HG02623 (cell line): ENCODE data around the gene RGL3.
"Not testable (repeated sequence)": the region's sequence is repeated elsewhere in the genome, so short reads cannot be mapped to it uniquely, and the experiment has no call there.

Source experiments
- ATAC-seq: cut with Tn5 transposase; IDR thresholded peaks from one replicate; pipeline ENCODE4 v1.9.1; 2021; ENCODE audit warnings: moderate library complexity; ENCODE audit not compliant: unreplicated experiment

Gene RGL3

GRCh38 chr19:11450570-11451326, 31.6 kb upstream of the RGL3 start:
- ATAC-seq, result no peak

GRCh38 chr19:11448923-11449554, 29.9 kb upstream of the RGL3 start:
- ATAC-seq, result no peak

GRCh38 chr19:11448410-11448809, 29.3 kb upstream of the RGL3 start:
- no peak for ATAC-seq

- ATAC-seq, result no peak
Measured at GRCh38 chr19:11447347-11448262, 28.5 kb upstream of the RGL3 start.

DNA sequence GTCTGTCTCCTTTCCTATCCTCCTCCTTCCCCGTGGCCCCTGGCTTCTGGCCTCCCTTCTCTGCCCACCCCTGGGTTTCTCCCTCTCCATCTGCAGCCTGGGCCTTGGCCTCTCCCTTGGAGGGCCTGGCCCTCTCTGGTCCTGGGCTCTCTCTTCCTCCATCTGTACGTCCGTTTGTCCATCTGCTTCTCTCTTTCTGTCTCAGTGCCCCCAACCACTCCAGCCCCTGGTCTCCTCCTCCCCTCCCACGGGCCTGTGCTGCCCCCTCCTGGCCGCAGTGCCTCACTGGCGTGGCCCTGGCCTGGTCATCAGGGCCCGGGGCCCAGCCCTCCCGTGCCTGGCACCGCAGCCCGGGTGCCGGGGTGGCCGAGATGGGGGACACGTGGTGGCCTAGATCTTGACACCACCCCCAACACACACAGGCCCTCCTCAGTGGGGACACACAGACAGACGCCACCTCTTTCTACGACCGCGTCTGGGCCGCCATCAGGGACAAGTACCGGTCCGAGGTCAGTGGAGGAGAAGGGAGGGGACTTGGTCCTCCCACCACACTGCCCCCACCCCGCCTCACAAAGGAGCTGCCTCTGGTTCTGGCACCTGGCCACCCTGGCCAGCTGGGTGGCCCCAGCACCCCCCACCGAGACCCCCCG, 27.7 kb upstream of the RGL3 start:
- no peak for ATAC-seq

DNA sequence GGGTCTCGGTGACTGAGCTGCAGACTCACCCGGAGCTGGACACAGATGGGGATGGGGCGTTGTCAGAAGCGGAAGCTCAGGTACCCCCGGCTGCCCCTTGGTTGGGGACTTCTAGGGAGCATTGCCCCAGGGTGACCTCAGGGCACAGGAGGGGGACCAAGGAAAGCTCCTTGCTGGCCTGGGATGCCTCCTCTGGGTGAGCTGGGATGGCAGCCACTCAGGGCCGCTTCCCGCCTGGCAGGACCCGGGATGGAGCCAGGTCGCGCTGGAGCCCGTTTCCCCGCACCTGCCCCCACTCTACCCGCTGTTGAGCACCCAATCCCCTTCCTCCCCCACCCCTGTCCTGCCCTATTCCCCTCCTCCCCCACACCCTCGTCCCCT, 27.1 kb upstream of the RGL3 start:
- no peak for ATAC-seq

DNA sequence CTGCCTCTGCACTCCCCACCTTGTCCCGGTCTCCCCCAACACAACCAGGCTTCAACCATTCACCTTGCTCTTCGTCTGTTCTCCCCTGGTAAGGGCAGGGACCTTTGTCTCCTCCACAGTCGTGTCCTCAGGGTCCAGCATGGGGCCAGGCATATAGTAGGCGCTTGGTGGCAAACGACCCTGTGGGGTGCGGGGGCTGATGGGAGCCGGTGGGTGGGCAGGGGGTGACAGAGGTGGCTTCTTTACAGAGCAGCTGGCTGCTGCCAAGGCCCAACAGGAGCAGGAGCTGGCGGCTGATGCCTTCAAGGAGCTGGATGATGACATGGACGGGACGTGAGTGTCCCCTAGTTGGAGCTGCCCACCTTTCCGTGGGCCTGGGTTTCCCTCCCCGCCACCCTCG, 26.0 kb upstream of the RGL3 start:
- ATAC-seq, result no peak

- ATAC-seq, result no peak
Measured at GRCh38 chr19:11444059-11444458, 24.9 kb upstream of the RGL3 start.

DNA sequence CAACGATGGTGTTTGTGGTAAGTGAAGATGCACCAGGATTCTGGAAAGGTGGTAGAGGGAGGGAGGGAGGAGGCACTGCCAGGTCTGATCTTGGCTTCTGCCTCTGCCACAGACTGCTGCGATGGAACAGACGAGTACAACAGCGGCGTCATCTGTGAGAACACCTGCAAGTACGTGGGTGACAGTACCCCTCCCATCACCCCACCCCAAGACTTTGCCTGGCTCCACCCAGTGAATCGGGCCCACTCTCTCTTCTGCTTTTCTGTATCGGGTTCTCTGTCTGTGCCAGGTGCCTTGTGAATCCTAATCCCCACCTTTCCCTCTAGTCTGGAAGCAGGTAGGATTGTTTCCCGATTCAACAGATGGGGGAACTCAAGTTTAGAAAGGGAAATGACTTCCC, 18.8 kb upstream of the RGL3 start:
- no peak for ATAC-seq

DNA sequence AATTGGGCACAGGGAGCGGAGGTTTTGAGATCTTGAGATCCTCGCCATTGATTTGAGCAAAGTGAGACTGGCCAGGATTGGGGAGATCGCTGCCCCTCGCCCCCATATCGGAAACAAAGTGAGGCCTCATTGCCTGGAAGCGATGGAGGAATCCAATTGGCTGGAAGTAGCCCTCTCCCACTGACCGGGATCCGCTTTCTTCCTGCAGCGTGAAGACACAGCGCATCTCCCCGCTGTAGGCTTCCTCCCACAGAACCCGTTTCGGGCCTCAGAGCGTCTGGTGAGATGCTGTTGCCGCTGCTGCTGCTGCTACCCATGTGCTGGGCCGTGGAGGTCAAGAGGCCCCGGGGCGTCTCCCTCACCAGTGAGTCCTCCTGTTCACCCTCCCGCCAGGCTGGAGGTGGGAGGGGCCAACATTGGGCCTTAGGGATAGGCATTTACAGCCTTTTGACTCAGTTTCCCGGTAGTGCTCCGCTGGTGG, 16.8 kb upstream of the RGL3 start:
- ATAC-seq, result no peak

DNA sequence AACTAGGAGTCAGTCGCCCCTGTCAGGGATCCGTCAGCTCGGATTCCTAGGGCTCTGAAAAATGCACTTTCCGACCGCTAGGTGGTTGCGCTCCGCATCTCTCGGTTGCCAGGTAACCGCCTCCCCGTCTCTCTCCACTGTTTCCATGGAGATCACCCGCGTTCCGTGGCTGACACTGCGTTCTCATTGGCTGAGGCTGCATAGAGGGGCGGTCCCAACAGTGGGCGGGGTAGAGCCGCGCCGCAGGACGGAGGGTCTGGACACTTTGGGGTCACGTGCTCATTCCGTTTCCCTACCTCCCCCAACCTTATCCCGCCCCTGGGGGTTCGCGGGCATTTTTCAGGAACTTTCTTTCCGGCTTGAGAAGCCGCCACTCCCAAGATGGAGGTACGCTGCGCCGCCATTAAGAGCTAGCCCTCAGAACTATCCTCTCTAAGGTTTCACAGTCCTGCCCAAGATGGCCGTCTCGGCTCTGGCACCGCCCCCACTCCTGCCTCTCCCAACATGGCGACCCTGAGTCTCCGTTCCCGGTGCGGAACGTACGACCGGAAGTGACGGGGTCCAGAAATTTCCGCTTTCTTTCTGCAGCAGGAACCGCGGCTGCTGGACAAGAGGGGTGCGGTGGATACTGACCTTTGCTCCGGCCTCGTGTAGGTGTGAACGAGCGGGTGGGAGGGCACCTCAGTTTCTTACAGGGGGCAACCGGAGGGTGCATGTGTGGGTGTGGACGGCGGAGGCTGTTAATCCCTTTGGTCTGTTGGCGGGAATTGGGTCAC, 16.1 kb upstream of the RGL3 start, which contains the start of the genes ODAD3 and PRKCSH:
Gene ODAD3 (minus strand): TSS at position 65 of the 776 bp plus-strand sequence. CDS start 105 bp downstream, outside the sequence.
Gene PRKCSH (plus strand): TSS at position 579 of the 776 bp plus-strand sequence. CDS start 483 bp downstream, outside the sequence.
- peak; percentile 83 for ATAC-seq

- ATAC-seq, result peak; percentile 1
Measured at GRCh38 chr19:11434703-11435056, 15.6 kb upstream of the RGL3 start.

DNA sequence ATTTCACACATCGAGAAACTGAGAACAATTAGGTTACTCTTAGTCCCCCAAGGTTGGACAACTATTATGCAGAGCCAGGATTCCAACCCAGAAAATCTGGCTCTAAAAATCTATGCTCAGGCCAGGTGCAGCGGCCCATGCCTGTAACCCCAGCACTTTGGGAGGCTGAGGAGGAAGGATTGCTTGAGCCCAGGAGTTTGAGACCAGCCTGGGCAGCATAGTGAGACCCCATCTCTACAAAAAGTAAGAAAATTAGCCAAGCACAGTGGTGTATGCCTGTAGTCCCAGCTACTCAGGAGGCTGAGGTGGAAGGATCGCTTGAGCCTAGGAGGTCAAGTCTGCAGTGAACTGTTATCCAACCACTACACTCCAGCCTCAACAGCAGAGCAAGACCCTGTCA, 14.4 kb upstream of the RGL3 start:
- ATAC-seq, result not testable (repeated sequence)

DNA sequence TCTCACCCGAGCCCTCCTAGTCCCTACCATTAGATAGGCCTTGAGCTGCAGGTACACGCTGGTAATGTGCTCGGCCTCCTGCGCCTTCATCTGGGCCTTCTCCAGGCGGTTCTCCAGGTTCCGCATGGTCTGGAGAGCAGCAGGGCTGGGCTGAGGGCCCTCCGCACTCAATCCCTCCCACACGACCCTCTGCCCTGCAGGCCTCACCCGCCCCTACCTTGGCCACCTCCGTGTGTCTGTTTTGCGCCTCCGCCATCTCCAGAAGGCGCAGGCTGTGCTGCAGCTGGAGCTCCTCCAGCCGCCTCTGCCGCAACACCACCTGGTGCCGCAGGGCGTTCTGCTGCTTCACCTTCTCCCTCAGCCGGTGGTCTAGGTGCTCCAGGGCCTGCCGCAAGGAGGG, 7.5 kb upstream of the RGL3 start:
- no peak for ATAC-seq

DNA sequence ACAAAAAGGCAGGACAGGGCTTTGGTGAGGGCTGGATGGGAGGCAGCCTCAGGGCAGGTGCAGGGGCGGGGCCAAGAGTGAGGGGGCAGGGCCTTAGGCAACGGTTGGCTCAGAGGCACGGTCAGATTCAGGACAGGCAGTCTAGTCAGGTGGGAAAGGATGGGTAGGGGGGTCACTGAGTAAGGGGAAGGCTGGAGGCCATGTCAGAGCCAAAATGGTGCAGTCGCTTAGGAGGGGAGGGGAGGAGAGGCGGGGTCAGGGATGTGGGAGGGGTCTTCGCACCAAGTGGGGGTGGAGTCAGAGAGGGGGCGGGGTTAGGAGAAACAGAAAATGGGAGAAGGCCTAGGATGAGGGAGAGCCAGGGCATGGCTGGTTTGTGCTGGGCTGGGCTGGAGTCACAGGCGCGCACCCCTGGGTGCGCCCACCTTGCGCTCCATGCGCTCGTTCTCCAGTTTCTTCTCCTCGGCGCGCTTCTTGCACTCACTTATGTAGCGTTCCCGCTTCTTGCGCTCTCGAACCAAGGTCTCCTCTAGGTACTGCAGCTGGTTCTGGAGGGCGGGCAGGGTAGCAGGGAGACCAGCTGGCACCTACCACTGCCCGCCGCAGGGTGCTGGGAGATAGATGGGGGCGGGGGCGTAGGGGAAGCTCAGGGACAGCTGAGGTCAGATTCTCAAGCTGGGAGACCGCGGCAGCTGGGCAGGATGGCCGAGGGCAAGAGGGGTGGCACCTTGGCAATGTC, 6.8 kb upstream of the RGL3 start:
- no peak for ATAC-seq

DNA sequence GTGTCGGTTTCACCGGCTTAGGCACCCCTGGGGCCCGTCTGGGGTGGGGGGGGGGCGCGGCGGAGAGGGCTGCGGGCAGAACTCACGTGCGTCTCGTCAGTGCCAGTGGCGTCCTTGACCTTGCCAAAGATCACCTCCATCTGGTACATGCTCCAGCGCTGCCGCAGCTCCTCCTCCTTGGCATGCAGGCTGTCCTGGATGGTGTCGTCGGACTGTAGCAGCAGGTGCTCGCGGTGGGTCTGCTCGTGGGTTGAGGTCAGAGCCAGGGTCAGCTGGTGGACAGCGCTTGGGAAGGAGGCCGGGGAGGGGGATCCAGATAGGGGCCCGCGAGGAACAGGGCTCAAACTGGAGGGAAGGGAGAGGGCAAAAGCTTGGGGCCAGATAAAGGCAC, 4.7 kb upstream of the RGL3 start:
- no peak for ATAC-seq

- no peak for ATAC-seq
Measured at GRCh38 chr19:11423164-11423790, 4.2 kb upstream of the RGL3 start.

DNA sequence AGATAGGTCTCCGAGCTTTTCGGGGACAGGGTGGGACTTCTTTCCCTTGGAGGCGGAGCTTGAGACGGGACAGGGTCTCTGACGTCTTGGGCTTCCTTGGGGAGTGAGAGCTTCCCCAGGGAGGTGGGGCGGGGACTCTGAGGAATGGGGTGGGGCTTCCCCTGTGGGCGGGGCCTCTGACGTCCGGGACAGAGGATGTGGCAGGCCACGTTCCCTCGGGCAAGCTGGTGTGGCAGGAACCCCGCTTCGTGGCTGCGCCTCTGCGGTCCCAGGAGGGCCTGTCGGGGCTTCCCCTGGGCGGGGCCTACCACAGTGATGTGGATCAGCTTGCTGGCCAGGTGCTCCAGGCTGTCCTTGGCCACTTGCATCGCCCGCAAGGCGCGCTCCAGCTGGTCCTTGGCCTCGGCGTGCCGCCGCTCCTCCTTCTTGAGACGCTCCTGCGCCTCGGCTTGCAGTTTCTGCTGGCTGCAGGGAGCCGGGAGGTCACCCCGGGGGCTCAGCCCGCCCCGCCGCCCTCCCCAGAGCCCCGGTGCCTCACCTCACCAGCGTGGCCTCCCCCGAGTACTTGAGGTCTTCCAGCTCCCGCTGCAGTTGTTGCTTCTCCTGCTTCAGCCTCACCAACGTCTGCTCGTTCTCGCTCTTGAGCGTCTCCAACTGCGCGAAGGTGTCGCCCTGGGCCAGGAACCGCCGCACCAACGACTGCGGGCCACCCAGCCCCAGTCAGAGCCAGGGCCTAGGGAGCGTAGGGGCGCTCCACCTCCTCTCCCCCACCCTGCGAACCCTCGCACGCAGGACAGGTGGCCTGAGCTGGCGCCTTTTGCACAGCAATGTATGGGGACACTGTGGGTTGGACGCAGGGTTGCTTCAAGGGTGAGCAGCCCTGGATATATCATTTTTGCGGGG, 3.3 kb upstream of the RGL3 start:
- no peak for ATAC-seq
